ENCODE measurements around the gene TCF7L1.

TCF7L1 gene

GRCh38 chr2:85174943-85175342 lies 41.8 kb downstream of the TCF7L1 start:
- no peak for TF ChIP-seq CTCF (IDR thresholded peaks at IDR 0.05; ENCODE audit: control insufficient read depth, insufficient read depth, low read depth, low read length, missing control alignments)
- H3K4me3 ChIP-seq (ENCODE audit: control insufficient read depth, low read depth, low read length), result no peak overlapping the region

GRCh38 chr2:85175369-85176299 lies 42.4 kb downstream of the TCF7L1 start:
- DNase-seq (ENCODE audit: low read depth), result peak; percentile 17
- H3K4me3 ChIP-seq (ENCODE audit: control insufficient read depth, low read depth, low read length), result no peak overlapping the region
- no peak for TF ChIP-seq CTCF (IDR thresholded peaks at IDR 0.05; ENCODE audit: control insufficient read depth, insufficient read depth, low read depth, low read length, missing control alignments)

More at GRCh38 chr2:85174943-85175342, 41.8 kb downstream of the TCF7L1 start:
- no peak for DNase-seq (ENCODE audit: low read depth)

- no peak for DNase-seq (ENCODE audit: low read depth)
- no peak for TF ChIP-seq CTCF (IDR thresholded peaks at IDR 0.05; ENCODE audit: control insufficient read depth, insufficient read depth, low read depth, low read length, missing control alignments)
- H3K4me3 ChIP-seq (ENCODE audit: control insufficient read depth, low read depth, low read length), result no peak overlapping the region
Measured at GRCh38 chr2:85177031-85177824, 44.0 kb downstream of the TCF7L1 start.

- no peak overlapping the region for H3K4me3 ChIP-seq (ENCODE audit: control insufficient read depth, low read depth, low read length)
- no peak for DNase-seq (ENCODE audit: low read depth)
- TF ChIP-seq CTCF (IDR thresholded peaks at IDR 0.05; ENCODE audit: control insufficient read depth, insufficient read depth, low read depth, low read length, missing control alignments), result no peak
Measured at GRCh38 chr2:85178154-85178553, 45.0 kb downstream of the TCF7L1 start.

GRCh38 chr2:85178980-85179411 lies 45.8 kb downstream of the TCF7L1 start:
- H3K4me3 ChIP-seq (ENCODE audit: control insufficient read depth, low read depth, low read length), result no peak overlapping the region
- DNase-seq (ENCODE audit: low read depth), result no peak
- TF ChIP-seq CTCF (IDR thresholded peaks at IDR 0.05; ENCODE audit: control insufficient read depth, insufficient read depth, low read depth, low read length, missing control alignments), result no peak

- no peak for DNase-seq (ENCODE audit: low read depth)
- no peak for TF ChIP-seq CTCF (IDR thresholded peaks at IDR 0.05; ENCODE audit: control insufficient read depth, insufficient read depth, low read depth, low read length, missing control alignments)
- H3K4me3 ChIP-seq (ENCODE audit: control insufficient read depth, low read depth, low read length), result no peak overlapping the region
Measured at GRCh38 chr2:85179541-85179940, 46.3 kb downstream of the TCF7L1 start.
